HepG2 (cell line): ENCODE measurements around the gene CAMK2N2. TPM values are rescaled to one million over a fixed set of nuclear protein-coding genes. Genes with fewer than 3 reads are reported as not detected.
A peak's percentile ranks its signal among the peaks of the same experiment; 100 is the strongest.

ENCODE experiments used
- ATAC-seq: fragments of 200-7000 bp; cut with Tn5 transposase; 3 replicates; pipeline ENCODE4 v1.9.1; 2020; ENCODE audit warnings: mild to moderate bottlenecking, moderate library complexity
- BruUV-seq: library from RNA; stranded (reverse); fragments of 400-500 nt; replicated peaks from 2 replicates; lab custom pipeline; 2021; lab: Mats Ljungman, UMichigan
- CTCF ChIA-PET: fragments of 300-600 bp; formaldehyde crosslinking; extraction: SDS; loops from one replicate; lab custom pipeline; 2021; ENCODE audit warnings: low total read pairs, inconsistent platforms, low intra/inter-chr PET ratio; lab: Yijun Ruan, JAX
- POLR2A ChIA-PET: fragments of 350-600 bp; sonication (Branson Sonifier 250); formaldehyde crosslinking; loops from one replicate; lab custom pipeline; 2020; ENCODE audit warnings: antibody characterized with exemption, inconsistent platforms; lab: Yijun Ruan, JAX
- DNase-seq: peaks from one replicate; pipeline ENCODE4 v3.0.0-alpha.2; 2015; ENCODE audit warnings: low spot score
- FAIRE-seq: peaks from 3 replicates; lab custom pipeline; 2011; peaks lifted over from hg19 to GRCh38; lab: Jason Lieb, UNC
- H2AFZ ChIP-seq: one replicate; pipeline ENCODE4 v1.6.1; 2011; ENCODE audit warnings: low read length, inconsistent platforms
- H3K27ac ChIP-seq: fragments of 300-600 bp; 3 replicates; pipeline ENCODE4 v1.8.0; 2011; ENCODE audit warnings: mixed run types, mild to moderate bottlenecking, mixed read lengths, low read length, inconsistent platforms; ENCODE audit not compliant: insufficient read depth; ENCODE audit errors: extremely low read length
- H3K27me3 ChIP-seq, 2 experiments: fragments of 200-600 bp in 1 of 2; 2 replicates in 1 of 2; 3 replicates in 1 of 2; pipeline versions ENCODE4 v1.6.0 to v1.8.0; 2011; ENCODE audit warnings: low read length in 2 of 2, mild to moderate bottlenecking in 2 of 2, moderate library complexity in 2 of 2, inconsistent platforms in 1 of 2; ENCODE audit not compliant: insufficient read depth in 2 of 2, control insufficient read depth in 1 of 2
- H3K36me3 ChIP-seq, 2 experiments: fragments of 200-600 bp in 1 of 2; replicated peaks in 1 of 2; 2 replicates in 1 of 2; 3 replicates in 1 of 2; pipeline versions ENCODE4 v1.5.1 to v1.8.0; 2011; ENCODE audit warnings: low read length in 2 of 2, inconsistent platforms in 1 of 2; ENCODE audit not compliant: insufficient read depth in 2 of 2, control insufficient read depth in 1 of 2
- H3K4me1 ChIP-seq: 2 replicates; pipeline ENCODE4 v1.5.1; 2012; ENCODE audit warnings: low read length, inconsistent platforms; ENCODE audit not compliant: insufficient read depth
- H3K4me2 ChIP-seq: 2 replicates; pipeline ENCODE4 v1.6.0; 2011; ENCODE audit warnings: low read depth, low read length, inconsistent platforms
- H3K4me3 ChIP-seq, 3 experiments: fragments of 200-600 bp in 1 of 3; sonication (generic), shearing (Covaris generic) in 1 of 3; replicated peaks in 1 of 3; 2 replicates each; pipeline ENCODE4 v1.5.1; 2011 to 2016; ENCODE audit warnings: low read length in 3 of 3, inconsistent platforms in 2 of 3, low read depth in 2 of 3, mild to moderate bottlenecking in 2 of 3, control low read depth in 1 of 3, mixed read lengths in 1 of 3; ENCODE audit not compliant: insufficient read depth in 1 of 3
- H3K79me2 ChIP-seq: one replicate; pipeline ENCODE4 v1.6.1; 2011; ENCODE audit warnings: low read length, inconsistent platforms; ENCODE audit not compliant: insufficient read depth
- H3K9ac ChIP-seq: 2 replicates; pipeline ENCODE4 v1.6.0; 2011; ENCODE audit warnings: mild to moderate bottlenecking, low read depth, low read length, inconsistent platforms; ENCODE audit not compliant: insufficient read depth
- H3K9me3 ChIP-seq: 2 replicates; pipeline ENCODE4 v1.5.1; 2012; ENCODE audit warnings: mild to moderate bottlenecking, low read length
- H4K20me1 ChIP-seq: 2 replicates; pipeline ENCODE4 v1.6.0; 2011; ENCODE audit warnings: inconsistent platforms, mild to moderate bottlenecking, low read length, moderate library complexity; ENCODE audit not compliant: insufficient read depth
- FOSL2 ChIP-seq: sonication (generic); formaldehyde crosslinking; IDR thresholded peaks from 2 replicates; pipeline ENCODE4 v1.4.0; 2020; ENCODE audit warnings: missing genetic modification reagents
- FOXM1 ChIP-seq: sonication (generic); formaldehyde crosslinking; IDR thresholded peaks from 2 replicates; pipeline ENCODE4 v1.5.0; 2020; ENCODE audit warnings: missing genetic modification reagents
- GTF2F1 ChIP-seq: fragments of 150-350 bp; IDR thresholded peaks from 2 replicates; pipeline ENCODE4 v1.6.1; 2014; ENCODE audit warnings: low read length
- IRF2 ChIP-seq: IDR thresholded peaks from 2 replicates; pipeline ENCODE4 v1.6.1; 2018; ENCODE audit warnings: missing genetic modification reagents, missing compliant biosample characterization
- KLF11 ChIP-seq: IDR thresholded peaks from 2 replicates; pipeline ENCODE4 v1.6.1; 2016; ENCODE audit warnings: missing compliant biosample characterization
- PLRG1 ChIP-seq: fragments of 450-650 bp; conservative IDR thresholded peaks from 2 replicates; pipeline ENCODE4 v1.6.1; 2016
- SOX13 ChIP-seq, 3 experiments: fragments of 450-650 bp in 1 of 3; sonication (generic) in 1 of 3; formaldehyde crosslinking in 1 of 3; IDR thresholded peaks in 2 of 3; conservative IDR thresholded peaks in 1 of 3; 2 replicates each; pipeline versions ENCODE4 v1.5.0 to v1.6.1; 2016 to 2020; ENCODE audit warnings: antibody characterized with exemption in 1 of 3, mild to moderate bottlenecking in 1 of 3, missing compliant biosample characterization in 1 of 3, missing genetic modification reagents in 1 of 3, moderate library complexity in 1 of 3
- WIZ ChIP-seq: sonication (generic); formaldehyde crosslinking; IDR thresholded peaks from 2 replicates; pipeline ENCODE4 v1.5.1; 2020; ENCODE audit warnings: mild to moderate bottlenecking, missing genetic modification reagents
- YEATS2 ChIP-seq: sonication (generic); formaldehyde crosslinking; IDR thresholded peaks from 2 replicates; pipeline ENCODE4 v1.4.0; 2020; ENCODE audit warnings: missing genetic modification reagents, borderline replicate concordance
- ZBTB8A ChIP-seq: sonication (generic); formaldehyde crosslinking; IDR thresholded peaks from 2 replicates; pipeline ENCODE4 v1.4.0; 2020; ENCODE audit warnings: mild to moderate bottlenecking, low read depth, missing genetic modification reagents, borderline replicate concordance
- ZMAT3 ChIP-seq: sonication (generic); formaldehyde crosslinking; conservative IDR thresholded peaks from 2 replicates; pipeline ENCODE4 v1.7.0; 2021; ENCODE audit warnings: missing genetic modification reagents
- ZNF552 ChIP-seq: sonication (generic); formaldehyde crosslinking; IDR thresholded peaks from 2 replicates; pipeline ENCODE4 v1.9.0; 2022; ENCODE audit warnings: missing genetic modification reagents, mild to moderate bottlenecking, borderline replicate concordance
- ZNF709 ChIP-seq: sonication (generic); formaldehyde crosslinking; IDR thresholded peaks from 2 replicates; pipeline ENCODE4 v1.5.0; 2020; ENCODE audit warnings: mild to moderate bottlenecking, missing genetic modification reagents
- ZNF720 ChIP-seq: sonication (generic); formaldehyde crosslinking; IDR thresholded peaks from 2 replicates; pipeline ENCODE4 v1.4.0; 2020; ENCODE audit warnings: missing genetic modification reagents
- WGBS: methylation state at CpG from one replicate; pipeline ENCODE4 v1.1.6; 2017; ENCODE audit warnings: low lambda C conversion rate; 5-methylcytosine and 5-hydroxymethylcytosine counted together
- in situ Hi-C: cut with HindIII; loops from 2 replicates; pipeline ENCODE4 v1.10.0; 2017; ENCODE audit warnings: low pct_unique_long_range_greater_than_20kb; ENCODE audit not compliant: extremely low pct_ligation_motif_present
- intact Hi-C: fragments of 100-400 bp; cut with micrococcal nuclease; formaldehyde crosslinking; loops from one replicate; pipeline ENCODE4 v1.10.0; 2022; ENCODE audit not compliant: unreplicated experiment
- polyA plus RNA-seq, 8 experiments: library from polyadenylated mRNA; depleted of rRNA in 3 of 8; stranded (reverse) in 7 of 8; unstranded in 1 of 8; fragments of >200 nt; fragmentation: Illumina TruSeq in 4 of 8; extraction: Trizol in 4 of 8; gene quantifications; 2 replicates each; pipeline versions ENCODE4 v1.2.1 to v1.2.3, GENCODE V29; 2011 to 2016; ENCODE audit warnings: low read depth in 4 of 8, missing spikeins in 1 of 8, mixed read lengths in 1 of 8; ENCODE audit not compliant: insufficient read depth in 1 of 8
- total RNA-seq, 5 experiments: library from RNA; depleted of rRNA; stranded (reverse); fragments of >200 nt; fragmentation: Illumina TruSeq; extraction: Trizol; gene quantifications; 2 replicates each; pipeline ENCODE4 v1.2.3, GENCODE V29; 2016; ENCODE audit warnings: low read depth in 1 of 5
- TF ChIP-seq, protein P1 (sequence below): sonication (generic); formaldehyde crosslinking; IDR thresholded peaks from 2 replicates; pipeline ENCODE4 v1.5.1; 2020; ENCODE audit warnings: mild to moderate bottlenecking, missing genetic modification reagents
- TF ChIP-seq, protein P2 (sequence below): IDR thresholded peaks from 2 replicates; pipeline ENCODE4 v1.6.1; 2016; ENCODE audit warnings: mild to moderate bottlenecking, missing biosample characterization, missing genetic modification reagents

CAMK2N2 gene
- total and polyA plus RNA-seq, 2 of the 13 experiments (the other 11 are each of a cell fraction or from before 2014, with no cell fraction given) = 0.12 to 0.27 TPM

DNA sequence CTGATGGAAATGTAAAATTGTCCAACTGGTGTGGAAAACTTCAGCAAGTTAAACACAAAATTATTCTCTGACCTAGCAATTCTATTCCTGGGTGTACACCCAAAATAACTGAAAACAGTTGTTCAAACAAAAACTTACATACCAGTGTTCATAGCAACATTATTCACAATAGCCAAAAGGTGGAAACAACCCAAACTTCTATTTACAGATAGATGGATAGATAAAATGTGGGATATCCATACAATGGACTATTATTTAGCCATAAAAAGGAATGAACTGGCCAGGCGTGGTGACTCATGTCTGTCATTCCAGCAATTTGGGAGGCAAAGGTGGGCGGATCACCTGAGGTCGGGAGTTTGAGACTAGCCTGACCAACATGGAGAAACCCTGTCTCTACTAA, 38.8 kb downstream of the CAMK2N2 start:
- WGBS = 0% methylated on average over 3 of the region's 3 CpGs
- H3K79me2 ChIP-seq = no peaks in the 10 kb centered on the region
- no peak overlapping the region for H2AFZ ChIP-seq
- no peaks in the 10 kb centered on the region for H3K4me1 ChIP-seq
- CTCF ChIA-PET = no interaction called here
- no peak overlapping the region for H3K27ac ChIP-seq
- in situ Hi-C loops = no loop called here
- FAIRE-seq (no peak), DNase-seq (no peak), ATAC-seq (no peak)
- intact Hi-C loops = loop anchor here (10.0 kb wide), 1 partner anchor 62 kb away; no protein-coding TSS in a partner anchor
- no TSS peak for BruUV-seq
- no peak overlapping the region for H3K9ac ChIP-seq
- H3K27me3 ChIP-seq = peaks cover 0 to 18% of the 10 kb centered on the region in 2 experiments; a peak in 2 of 5 replicates
- H3K4me2 ChIP-seq = no peak overlapping the region
- H4K20me1 ChIP-seq = peaks cover 2% of the 10 kb centered on the region; the same call in 1 of the 2 replicates
- TF ChIP-seq SOX13 (IDR thresholded peaks at IDR 0.05) (no peak), SOX13 (CRISPR knock-in tag; conservative IDR thresholded peaks at IDR 0.05 in 1 of 2, IDR thresholded peaks at IDR 0.05 in 1 of 2) (peak in 1 of 2 experiments; percentile 24; a peak in 1 of 4 replicates), FOSL2 (peak; percentile 18; the same call in 1 of the 2 replicates)
- TF ChIP-seq, protein P1, sequence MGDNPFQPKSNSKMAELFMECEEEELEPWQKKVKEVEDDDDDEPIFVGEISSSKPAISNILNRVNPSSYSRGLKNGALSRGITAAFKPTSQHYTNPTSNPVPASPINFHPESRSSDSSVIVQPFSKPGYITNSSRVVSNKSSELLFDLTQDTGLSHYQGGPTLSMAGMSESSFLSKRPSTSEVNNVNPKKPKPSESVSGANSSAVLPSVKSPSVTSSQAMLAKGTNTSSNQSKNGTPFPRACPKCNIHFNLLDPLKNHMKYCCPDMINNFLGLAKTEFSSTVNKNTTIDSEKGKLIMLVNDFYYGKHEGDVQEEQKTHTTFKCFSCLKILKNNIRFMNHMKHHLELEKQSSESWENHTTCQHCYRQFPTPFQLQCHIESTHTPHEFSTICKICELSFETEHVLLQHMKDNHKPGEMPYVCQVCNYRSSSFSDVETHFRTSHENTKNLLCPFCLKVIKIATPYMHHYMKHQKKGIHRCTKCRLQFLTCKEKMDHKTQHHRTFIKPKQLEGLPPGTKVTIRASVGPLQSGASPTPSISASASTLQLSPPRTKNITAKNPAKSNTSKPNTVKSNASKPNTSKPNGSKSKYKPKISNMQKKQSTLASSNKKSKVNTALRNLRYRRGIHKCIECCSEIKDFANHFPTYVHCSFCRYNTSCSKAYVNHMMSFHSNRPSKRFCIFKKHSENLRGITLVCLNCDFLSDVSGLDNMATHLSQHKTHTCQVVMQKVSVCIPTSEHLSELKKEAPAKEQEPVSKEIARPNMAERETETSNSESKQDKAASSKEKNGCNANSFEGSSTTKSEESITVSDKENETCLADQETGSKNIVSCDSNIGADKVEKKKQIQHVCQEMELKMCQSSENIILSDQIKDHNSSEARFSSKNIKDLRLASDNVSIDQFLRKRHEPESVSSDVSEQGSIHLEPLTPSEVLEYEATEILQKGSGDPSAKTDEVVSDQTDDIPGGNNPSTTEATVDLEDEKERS = no peak
- no peak overlapping the region for H3K4me3 ChIP-seq
- no peaks in the 10 kb centered on the region for H3K9me3 ChIP-seq
- POLR2A ChIA-PET = no interaction called here
- no peaks in the 10 kb centered on the region for H3K36me3 ChIP-seq

DNA sequence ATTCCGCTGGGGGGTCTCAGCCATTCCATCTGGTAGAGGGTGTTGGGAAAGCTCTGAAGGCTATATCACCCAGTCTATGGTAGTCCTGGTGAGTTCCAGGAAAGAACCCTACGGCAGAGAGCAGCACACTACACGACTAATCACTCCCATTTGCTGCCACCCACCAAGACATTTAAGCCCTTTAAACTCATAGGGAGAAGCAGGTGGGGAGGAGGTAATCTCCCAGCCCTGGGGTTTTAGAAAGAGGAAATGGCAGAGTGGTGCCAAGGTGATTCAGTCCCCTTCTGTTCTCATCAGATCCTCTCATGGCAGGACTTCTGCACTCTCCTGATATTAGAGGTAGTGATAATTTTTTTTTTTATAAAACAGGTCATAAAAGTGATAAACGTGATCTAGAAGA, 42.5 kb downstream of the CAMK2N2 start:
- Histone ChIP-seq H2AFZ (no peak overlapping the region), H3K79me2 (no peaks in the 10 kb centered on the region), H3K27ac (no peak overlapping the region), H3K9ac (no peak overlapping the region), H3K9me3 (no peaks in the 10 kb centered on the region), H3K36me3 (no peaks in the 10 kb centered on the region), H3K4me1 (no peaks in the 10 kb centered on the region), H3K27me3 (peaks cover 0 to 5% of the 10 kb centered on the region in 2 experiments; a peak in 1 of 5 replicates), H3K4me3 (no peak overlapping the region), H4K20me1 (no peaks in the 10 kb centered on the region), H3K4me2 (no peak overlapping the region)
- in situ Hi-C loops (no loop called here), intact Hi-C loops (no loop called here)
- no TSS peak for BruUV-seq
- TF ChIP-seq WIZ (CRISPR knock-in tag) (no peak), FOXM1 (CRISPR knock-in tag) (no peak), KLF11 (no peak), GTF2F1 (no peak), ZMAT3 (CRISPR knock-in tag) (no peak), ZBTB8A (no peak), PLRG1 (no peak), ZNF709 (no peak), ZNF552 (no peak), ZNF720 (no peak), IRF2 (CRISPR knock-in tag) (no peak), YEATS2 (CRISPR knock-in tag) (no peak)
- TF ChIP-seq, protein P2, sequence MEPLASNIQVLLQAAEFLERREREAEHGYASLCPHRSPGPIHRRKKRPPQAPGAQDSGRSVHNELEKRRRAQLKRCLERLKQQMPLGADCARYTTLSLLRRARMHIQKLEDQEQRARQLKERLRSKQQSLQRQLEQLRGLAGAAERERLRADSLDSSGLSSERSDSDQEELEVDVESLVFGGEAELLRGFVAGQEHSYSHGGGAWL = no peak
- POLR2A ChIA-PET = no interaction called here
- DNase-seq (no peak), FAIRE-seq (no peak), ATAC-seq (no peak)
- WGBS = 16% methylated on average over 4 of the region's 4 CpGs
- CTCF ChIA-PET = no interaction called here
